B cell (primary cell): Measurements from ENCODE around the gene OR10A3. TPM values are rescaled to one million over a fixed set of nuclear protein-coding genes. Genes with fewer than 3 reads are reported as not detected.

ENCODE experiments used
- ATAC-seq: fragments of 200-7000 bp; cut with Tn5 transposase; one replicate; pipeline ENCODE4 v1.10.0; 2021; ENCODE audit warnings: low read depth, mild to moderate bottlenecking, moderate number of reproducible peaks, moderate library complexity
- CTCF ChIA-PET: fragments of 350-600 bp; sonication (Branson Sonifier 250); formaldehyde crosslinking; loops from one replicate; lab custom pipeline; 2021; ENCODE audit warnings: antibody characterized with exemption, inconsistent platforms; lab: Charles Lee
- POLR2A ChIA-PET: fragments of 350-600 bp; sonication (Branson Sonifier 250); formaldehyde crosslinking; loops from one replicate; lab custom pipeline; 2021; ENCODE audit warnings: antibody characterized with exemption; lab: Charles Lee
- DNase-seq: peaks from one replicate; pipeline ENCODE4 v3.0.0; 2013
- H2AFZ ChIP-seq: 2 replicates; pipeline ENCODE4 v1.6.1; 2012; ENCODE audit warnings: mild to moderate bottlenecking, low read depth, low read length; ENCODE audit not compliant: insufficient read depth, poor library complexity, severe bottlenecking
- H3K27ac ChIP-seq, 2 donors: 1 replicate in 1 of 2; 2 replicates in 1 of 2; pipeline ENCODE4 v1.5.1; 2012 to 2013; ENCODE audit warnings: low read length in 2 of 2, mild to moderate bottlenecking in 2 of 2, moderate library complexity in 1 of 2
- H3K27me3 ChIP-seq, 4 experiments: fragments of 200-600 bp in 1 of 4; sonication (generic) in 1 of 4; replicated peaks in 1 of 4; 1 replicate in 2 of 4; 2 replicates in 2 of 4; pipeline versions ENCODE4 v1.6.1 to v1.7.0; 2013 to 2016; ENCODE audit warnings: low read length in 3 of 4, mild to moderate bottlenecking in 2 of 4, mixed read lengths in 1 of 4, moderate library complexity in 1 of 4; ENCODE audit not compliant: insufficient read depth in 4 of 4, control insufficient read depth in 3 of 4; ENCODE audit errors: control extremely low read depth in 1 of 4
- H3K36me3 ChIP-seq, 2 experiments: replicated peaks in 1 of 2; 1 replicate in 1 of 2; 2 replicates in 1 of 2; pipeline versions ENCODE4 v1.6.1 to v1.7.1; 2013; ENCODE audit warnings: low read length in 1 of 2; ENCODE audit not compliant: insufficient read depth in 2 of 2, control insufficient read depth in 1 of 2; ENCODE audit errors: control extremely low read depth in 1 of 2, extremely low read depth in 1 of 2
- H3K4me1 ChIP-seq, 2 donors: fragments of 200-600 bp in 1 of 2; sonication (generic) in 1 of 2; 1 replicate in 1 of 2; 2 replicates in 1 of 2; pipeline versions ENCODE4 v1.5.1 to v1.6.1; 2013 to 2017; ENCODE audit warnings: low read length in 2 of 2; ENCODE audit not compliant: control insufficient read depth in 2 of 2, insufficient read depth in 2 of 2
- H3K4me2 ChIP-seq: replicated peaks from 2 replicates; pipeline ENCODE3; 2012; ENCODE audit warnings: mild to moderate bottlenecking, low read depth, low read length; ENCODE audit not compliant: poor library complexity, severe bottlenecking
- H3K4me3 ChIP-seq, 5 experiments: fragments of 200-600 bp in 1 of 5; sonication (generic) in 1 of 5; 1 replicate in 3 of 5; 2 replicates in 2 of 5; pipeline versions ENCODE4 v1.5.1 to v1.7.0; 2011 to 2016; ENCODE audit warnings: low read length in 4 of 5, mild to moderate bottlenecking in 4 of 5, low read depth in 2 of 5, control low read depth in 1 of 5, moderate library complexity in 1 of 5; ENCODE audit not compliant: insufficient read depth in 1 of 5; ENCODE audit errors: control extremely low read depth in 1 of 5, extremely low read depth in 1 of 5
- H3K79me2 ChIP-seq: fragments of 200-600 bp; sonication (generic); one replicate; pipeline ENCODE4 v1.6.0; 2016; ENCODE audit warnings: low read length; ENCODE audit not compliant: control insufficient read depth, insufficient read depth
- H3K9ac ChIP-seq: fragments of 200-600 bp; sonication (generic); 2 replicates; pipeline ENCODE4 v1.6.1; 2017; ENCODE audit warnings: mild to moderate bottlenecking, low read length, moderate library complexity
- H3K9me3 ChIP-seq, 3 donors: one replicate each; pipeline versions ENCODE4 v1.6.1 to v1.7.1; 2013; ENCODE audit warnings: low read length in 2 of 3; ENCODE audit not compliant: control insufficient read depth in 2 of 3, insufficient read depth in 1 of 3; ENCODE audit errors: control extremely low read depth in 1 of 3
- H4K20me1 ChIP-seq: 2 replicates; pipeline ENCODE4 v1.6.0; 2012; ENCODE audit warnings: mild to moderate bottlenecking, low read length; ENCODE audit not compliant: insufficient read depth, control insufficient read depth, poor library complexity, severe bottlenecking
- H3K27ac Mint-ChIP-seq: one replicate; pipeline ENCODE4 v1.8.0; 2021; ENCODE audit warnings: mixed read lengths
- H3K27me3 Mint-ChIP-seq: one replicate; pipeline ENCODE4 v1.8.0; 2021; ENCODE audit warnings: mixed read lengths
- H3K4me1 Mint-ChIP-seq: one replicate; pipeline ENCODE4 v1.8.0; 2021; ENCODE audit warnings: mixed read lengths
- H3K4me3 Mint-ChIP-seq: one replicate; pipeline ENCODE4 v1.8.0; 2021; ENCODE audit warnings: mixed read lengths
- H3K9me3 Mint-ChIP-seq: one replicate; pipeline ENCODE4 v1.8.0; 2022; ENCODE audit warnings: mixed read lengths; ENCODE audit not compliant: insufficient read depth
- EZH2 ChIP-seq: IDR thresholded peaks from 2 replicates; pipeline ENCODE4 v1.6.1; 2012; ENCODE audit warnings: borderline replicate concordance, low read depth, mild to moderate bottlenecking, moderate library complexity, low read length; ENCODE audit not compliant: insufficient read depth, poor library complexity, severe bottlenecking
- WGBS: methylation state at CpG from one replicate; pipeline ENCODE4 v1.1.5; 2013; ENCODE audit warnings: missing lambda C conversion rate; ENCODE audit not compliant: insufficient coverage; 5-methylcytosine and 5-hydroxymethylcytosine counted together
- intact Hi-C: fragments of 100-400 bp; cut with micrococcal nuclease; formaldehyde crosslinking; loops from one replicate; pipeline ENCODE4 v1.10.0; 2022
- polyA plus RNA-seq: library from polyadenylated mRNA; depleted of rRNA; stranded (reverse); fragments of >200 nt; gene quantifications from 2 replicates; pipeline ENCODE4 v1.2.3, GENCODE V29; 2012
- total RNA-seq, 2 donors: library from RNA; stranded (reverse); fragments of 120-200 nt in 1 of 2; gene quantifications; 1 replicate in 1 of 2; 2 replicates in 1 of 2; pipeline versions ENCODE4 v1.2.3 to v1.2.4, GENCODE V29; 2013 to 2022
- TF ChIP-seq, protein P1 (sequence below): fragments of 200-600 bp; IDR thresholded peaks from one replicate; pipeline ENCODE4 v1.8.0; 2022; ENCODE audit warnings: antibody characterized with exemption, mild to moderate bottlenecking

OR10A3 gene
- total and polyA plus RNA-seq, 2 donors (not counting 1 experiment from before 2014, with no cell fraction given) = not detected

DNA sequence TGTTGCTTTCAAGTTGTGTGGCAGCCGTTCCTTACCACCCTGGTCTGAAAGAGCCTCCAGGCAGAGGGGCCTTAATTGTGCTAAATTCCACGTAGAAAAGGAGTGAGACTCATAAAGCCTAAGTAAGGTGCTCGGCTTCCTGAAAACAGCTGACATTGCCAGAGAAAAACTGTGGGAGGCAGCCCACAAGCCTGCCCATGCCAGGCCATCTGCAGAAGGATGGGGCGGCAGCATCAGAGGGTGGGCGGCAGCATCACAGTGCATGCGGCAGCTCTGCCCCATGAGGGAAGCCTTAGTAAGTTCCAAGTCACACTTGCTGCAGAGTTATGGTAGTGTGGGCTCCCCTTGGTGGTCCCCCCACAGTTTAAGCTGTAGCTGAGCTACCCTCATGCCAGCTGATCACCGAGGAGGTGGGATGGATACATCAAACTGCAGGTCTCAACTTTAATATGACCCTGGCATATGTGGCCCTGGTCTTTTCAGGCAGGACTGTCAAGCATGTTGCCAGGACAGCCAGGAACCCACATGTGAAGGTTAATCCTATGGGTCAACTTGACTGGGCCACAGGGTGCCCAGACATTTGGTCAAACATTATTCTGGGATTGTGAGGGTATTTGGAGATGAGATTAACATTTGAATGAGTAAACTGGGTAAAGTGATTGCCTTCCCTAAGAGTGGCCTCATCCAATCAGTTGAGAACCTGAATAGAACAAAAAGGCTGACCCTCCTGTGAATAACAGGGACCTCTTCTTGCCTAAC lies 42.5 kb upstream of the OR10A3 start:
- no peaks in the 10 kb centered on the region for H3K9me3 Mint-ChIP-seq
- peaks cover 40% of the 10 kb centered on the region for H3K79me2 ChIP-seq
- TF ChIP-seq, protein P1, sequence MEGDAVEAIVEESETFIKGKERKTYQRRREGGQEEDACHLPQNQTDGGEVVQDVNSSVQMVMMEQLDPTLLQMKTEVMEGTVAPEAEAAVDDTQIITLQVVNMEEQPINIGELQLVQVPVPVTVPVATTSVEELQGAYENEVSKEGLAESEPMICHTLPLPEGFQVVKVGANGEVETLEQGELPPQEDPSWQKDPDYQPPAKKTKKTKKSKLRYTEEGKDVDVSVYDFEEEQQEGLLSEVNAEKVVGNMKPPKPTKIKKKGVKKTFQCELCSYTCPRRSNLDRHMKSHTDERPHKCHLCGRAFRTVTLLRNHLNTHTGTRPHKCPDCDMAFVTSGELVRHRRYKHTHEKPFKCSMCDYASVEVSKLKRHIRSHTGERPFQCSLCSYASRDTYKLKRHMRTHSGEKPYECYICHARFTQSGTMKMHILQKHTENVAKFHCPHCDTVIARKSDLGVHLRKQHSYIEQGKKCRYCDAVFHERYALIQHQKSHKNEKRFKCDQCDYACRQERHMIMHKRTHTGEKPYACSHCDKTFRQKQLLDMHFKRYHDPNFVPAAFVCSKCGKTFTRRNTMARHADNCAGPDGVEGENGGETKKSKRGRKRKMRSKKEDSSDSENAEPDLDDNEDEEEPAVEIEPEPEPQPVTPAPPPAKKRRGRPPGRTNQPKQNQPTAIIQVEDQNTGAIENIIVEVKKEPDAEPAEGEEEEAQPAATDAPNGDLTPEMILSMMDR = no peak
- TF ChIP-seq EZH2 = no peak
- WGBS = 79% methylated on average over 7 of the region's 7 CpGs
- H2AFZ ChIP-seq = no peak overlapping the region
- no peaks in the 10 kb centered on the region for H3K27me3 ChIP-seq
- no peak overlapping the region for H3K4me2 ChIP-seq
- H3K27ac Mint-ChIP-seq = no peak overlapping the region
- no peaks in the 10 kb centered on the region for H3K9me3 ChIP-seq
- no peak overlapping the region for H3K4me3 Mint-ChIP-seq
- H4K20me1 ChIP-seq = peaks cover 10% of the 10 kb centered on the region
- H3K9ac ChIP-seq = no peak overlapping the region
- peaks cover 22 to 23% of the 10 kb centered on the region in 2 donors for H3K4me1 ChIP-seq
- H3K27me3 Mint-ChIP-seq = no peaks in the 10 kb centered on the region
- DNase-seq (no peak), ATAC-seq (no peak)
- POLR2A ChIA-PET = no interaction called here
- no peak overlapping the region for H3K27ac ChIP-seq
- H3K36me3 ChIP-seq = peaks cover 0 to 2% of the 10 kb centered on the region in 2 experiments
- CTCF ChIA-PET = no interaction called here
- H3K4me1 Mint-ChIP-seq = peaks cover 27% of the 10 kb centered on the region
- intact Hi-C loops = no loop called here
- H3K4me3 ChIP-seq = no peak overlapping the region

DNA sequence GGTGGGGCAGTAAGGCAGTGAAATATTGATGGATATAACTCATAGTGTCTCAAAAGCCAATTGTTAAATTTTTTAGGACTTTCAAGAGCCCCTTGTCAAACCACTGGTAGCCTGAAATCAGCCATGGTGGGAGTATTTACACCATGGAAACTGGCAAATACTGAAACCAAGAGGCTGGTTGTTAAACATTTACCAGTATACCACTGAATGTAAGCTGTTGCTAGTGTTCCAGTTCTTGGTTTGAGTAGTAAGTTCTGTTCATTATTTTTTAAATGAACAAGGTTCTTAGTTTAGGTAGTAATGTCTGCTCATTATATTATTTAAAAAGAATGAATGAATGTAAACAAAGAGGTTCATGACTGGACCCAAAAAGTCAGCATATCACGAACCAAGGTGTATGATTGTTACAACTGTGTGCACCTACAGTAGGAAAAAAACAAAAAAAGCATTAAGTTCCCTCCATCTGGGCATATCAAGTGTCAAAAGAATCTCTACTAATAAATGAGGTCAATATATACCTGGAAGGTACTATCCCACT lies 41.1 kb upstream of the OR10A3 start:
- no peaks in the 10 kb centered on the region for H3K27me3 ChIP-seq
- H3K27ac ChIP-seq = no peak overlapping the region
- no peak overlapping the region for H3K4me3 Mint-ChIP-seq
- peaks cover 26% of the 10 kb centered on the region for H3K79me2 ChIP-seq
- no peak overlapping the region for H3K27ac Mint-ChIP-seq
- no peaks in the 10 kb centered on the region for H3K36me3 ChIP-seq
- peaks cover 2% of the 10 kb centered on the region for H4K20me1 ChIP-seq
- no peaks in the 10 kb centered on the region for H3K9me3 Mint-ChIP-seq
- TF ChIP-seq EZH2 = no peak
- TF ChIP-seq, protein P1 = no peak
- H3K9ac ChIP-seq = no peak overlapping the region
- no peaks in the 10 kb centered on the region for H3K27me3 Mint-ChIP-seq
- H3K9me3 ChIP-seq = peaks cover 0 to 2% (median 0%) of the 10 kb centered on the region in 3 donors
- H3K4me2 ChIP-seq = no peak overlapping the region
- ChIA-PET CTCF (no interaction called here), POLR2A (no interaction called here)
- DNase-seq = no peak
- no peak for ATAC-seq
- WGBS = no CpG with 5 or more reads among the region's 1 CpG
- H2AFZ ChIP-seq = no peak overlapping the region
- no peak overlapping the region for H3K4me3 ChIP-seq
- H3K4me1 Mint-ChIP-seq = peaks cover 14% of the 10 kb centered on the region
- H3K4me1 ChIP-seq = peaks cover 9% of the 10 kb centered on the region in 2 donors
- intact Hi-C loops = no loop called here
